ENCODE measurements around the gene ASXL3. TPM values are rescaled to one million over a fixed set of nuclear protein-coding genes. Genes with fewer than 3 reads are reported as not detected.

The ASXL3 gene
- total RNA-seq, 1 experiment from 2014 or later, result not detected

DNA sequence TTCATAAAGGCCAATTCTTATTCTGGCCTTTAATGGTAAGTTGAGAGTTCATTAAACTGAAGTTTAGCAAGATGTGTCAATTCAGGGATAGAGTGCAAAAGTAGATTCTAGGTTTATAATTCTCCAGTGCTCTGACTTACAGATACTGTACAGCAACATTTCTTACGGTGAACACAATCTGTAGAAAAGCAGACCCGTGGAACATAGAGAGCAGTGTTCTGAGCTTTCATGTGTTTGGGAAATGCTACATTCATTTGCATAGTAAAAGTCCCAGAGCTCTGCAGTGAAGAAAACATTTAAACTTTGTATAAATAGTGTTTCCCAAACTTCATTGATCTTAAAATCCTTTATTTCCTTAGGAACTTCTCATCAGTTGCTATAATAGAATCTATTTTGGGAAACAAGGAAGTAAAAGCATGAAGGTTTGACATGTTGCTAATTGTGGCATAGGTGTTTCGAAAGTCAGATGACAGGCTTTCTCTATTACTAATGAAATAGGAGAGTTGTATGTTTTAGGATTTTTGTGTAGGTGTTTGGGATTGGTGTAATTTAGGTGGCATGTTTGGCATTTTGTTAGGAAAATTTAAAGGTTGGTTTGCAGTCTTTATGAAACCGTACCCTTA, 138.2 kb downstream of the ASXL3 start:
- no TSS peak for BruUV-seq (replicated peaks)
- no peaks in the 10 kb centered on the region for H3K9me3 ChIP-seq (ENCODE audit: insufficient read depth, low read depth)
- H3K27ac ChIP-seq, result no peak overlapping the region
- H4K20me1 ChIP-seq (ENCODE audit: insufficient read depth), result no peaks in the 10 kb centered on the region
- DNase-seq, result no peak
- no peak overlapping the region for H3K4me3 ChIP-seq
- TF ChIP-seq, protein P1, sequence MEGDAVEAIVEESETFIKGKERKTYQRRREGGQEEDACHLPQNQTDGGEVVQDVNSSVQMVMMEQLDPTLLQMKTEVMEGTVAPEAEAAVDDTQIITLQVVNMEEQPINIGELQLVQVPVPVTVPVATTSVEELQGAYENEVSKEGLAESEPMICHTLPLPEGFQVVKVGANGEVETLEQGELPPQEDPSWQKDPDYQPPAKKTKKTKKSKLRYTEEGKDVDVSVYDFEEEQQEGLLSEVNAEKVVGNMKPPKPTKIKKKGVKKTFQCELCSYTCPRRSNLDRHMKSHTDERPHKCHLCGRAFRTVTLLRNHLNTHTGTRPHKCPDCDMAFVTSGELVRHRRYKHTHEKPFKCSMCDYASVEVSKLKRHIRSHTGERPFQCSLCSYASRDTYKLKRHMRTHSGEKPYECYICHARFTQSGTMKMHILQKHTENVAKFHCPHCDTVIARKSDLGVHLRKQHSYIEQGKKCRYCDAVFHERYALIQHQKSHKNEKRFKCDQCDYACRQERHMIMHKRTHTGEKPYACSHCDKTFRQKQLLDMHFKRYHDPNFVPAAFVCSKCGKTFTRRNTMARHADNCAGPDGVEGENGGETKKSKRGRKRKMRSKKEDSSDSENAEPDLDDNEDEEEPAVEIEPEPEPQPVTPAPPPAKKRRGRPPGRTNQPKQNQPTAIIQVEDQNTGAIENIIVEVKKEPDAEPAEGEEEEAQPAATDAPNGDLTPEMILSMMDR (conservative IDR thresholded peaks at IDR 0.05), result no peak
- no peak for TF ChIP-seq EZH2 (IDR thresholded peaks at IDR 0.05; ENCODE audit: low read depth)
- H3K27me3 ChIP-seq (ENCODE audit: insufficient read depth, low read depth), result no peaks in the 10 kb centered on the region
- H3K9me2 ChIP-seq (ENCODE audit: insufficient read depth), result no peaks in the 10 kb centered on the region
- POLR2A ChIA-PET (ENCODE audit: unreplicated experiment), result no interaction called here
- CTCF ChIA-PET, result no interaction called here
- H3K4me1 ChIP-seq (replicated peaks; ENCODE audit: insufficient read depth), result no peaks in the 10 kb centered on the region
- H3K36me3 ChIP-seq (ENCODE audit: low read depth), result no peaks in the 10 kb centered on the region
- H3F3A ChIP-seq (ENCODE audit: insufficient read depth, low read depth), result no peaks in the 10 kb centered on the region
- H3K79me2 ChIP-seq (ENCODE audit: low read depth), result no peaks in the 10 kb centered on the region
- H2AFZ ChIP-seq, result no peak overlapping the region
- H3K4me2 ChIP-seq, result no peak overlapping the region
- intact Hi-C loops (cut with micrococcal nuclease; ENCODE audit: unreplicated experiment), result no loop called here

DNA sequence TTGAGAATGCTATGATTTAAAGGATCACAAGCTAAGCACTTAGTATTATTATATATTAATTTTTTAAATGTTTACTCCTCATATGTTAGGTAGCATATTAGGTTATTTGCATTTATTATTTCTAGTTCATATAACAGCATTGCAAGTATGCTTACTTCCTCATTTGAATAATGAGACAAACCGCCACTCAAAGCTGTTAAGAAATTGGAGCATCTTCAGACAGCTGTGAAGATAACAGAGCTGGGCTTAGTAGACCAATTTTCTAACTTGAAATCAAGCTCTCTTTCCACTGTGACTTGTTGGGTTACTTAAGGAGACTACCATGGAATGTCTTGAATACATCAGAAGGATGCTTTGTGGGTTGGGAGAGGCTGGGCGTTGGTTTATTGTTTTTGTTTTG, 139.3 kb downstream of the ASXL3 start:
- H3F3A ChIP-seq (ENCODE audit: insufficient read depth, low read depth), result no peaks in the 10 kb centered on the region
- CTCF ChIA-PET, result no interaction called here
- no peak overlapping the region for H3K4me2 ChIP-seq
- H2AFZ ChIP-seq, result no peak overlapping the region
- no peaks in the 10 kb centered on the region for H4K20me1 ChIP-seq (ENCODE audit: insufficient read depth)
- H3K27ac ChIP-seq, result no peak overlapping the region
- TF ChIP-seq, protein P1 (conservative IDR thresholded peaks at IDR 0.05), result no peak
- no peak for TF ChIP-seq EZH2 (IDR thresholded peaks at IDR 0.05; ENCODE audit: low read depth)
- no TSS peak for BruUV-seq (replicated peaks)
- H3K36me3 ChIP-seq (ENCODE audit: low read depth), result no peaks in the 10 kb centered on the region
- no peak overlapping the region for H3K4me3 ChIP-seq
- no peak for DNase-seq
- no peaks in the 10 kb centered on the region for H3K79me2 ChIP-seq (ENCODE audit: low read depth)
- no peaks in the 10 kb centered on the region for H3K4me1 ChIP-seq (replicated peaks; ENCODE audit: insufficient read depth)
- no peaks in the 10 kb centered on the region for H3K9me3 ChIP-seq (ENCODE audit: insufficient read depth, low read depth)
- no peaks in the 10 kb centered on the region for H3K27me3 ChIP-seq (ENCODE audit: insufficient read depth, low read depth)
- no peaks in the 10 kb centered on the region for H3K9me2 ChIP-seq (ENCODE audit: insufficient read depth)
- POLR2A ChIA-PET (ENCODE audit: unreplicated experiment), result no interaction called here
- intact Hi-C loops (cut with micrococcal nuclease; ENCODE audit: unreplicated experiment), result no loop called here

DNA sequence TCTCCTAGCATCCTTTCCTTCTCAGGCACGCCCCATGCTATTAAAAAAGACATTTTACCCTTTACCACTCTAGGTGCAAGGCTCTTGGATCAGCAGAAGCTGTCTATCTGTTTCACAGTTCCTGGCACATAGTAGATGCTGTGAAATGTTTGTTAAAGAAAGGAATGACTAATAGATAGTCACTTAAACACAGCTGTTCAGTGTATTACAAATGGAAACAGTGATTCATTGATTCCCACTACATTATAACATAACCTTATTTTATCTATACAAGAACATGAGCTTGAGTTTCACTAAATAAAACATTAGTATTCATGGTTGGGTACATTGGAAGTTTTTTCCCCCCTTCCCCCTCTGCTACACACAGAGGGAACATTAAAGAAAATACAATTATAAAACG, 142.1 kb downstream of the ASXL3 start:
- no peak for DNase-seq
- H3K4me3 ChIP-seq, result no peak overlapping the region
- H3K9me3 ChIP-seq (ENCODE audit: insufficient read depth, low read depth), result no peaks in the 10 kb centered on the region
- no peaks in the 10 kb centered on the region for H3K9me2 ChIP-seq (ENCODE audit: insufficient read depth)
- H3K27ac ChIP-seq, result no peak overlapping the region
- ChIA-PET POLR2A (ENCODE audit: unreplicated experiment) (no interaction called here), CTCF (no interaction called here)
- no peaks in the 10 kb centered on the region for H3F3A ChIP-seq (ENCODE audit: insufficient read depth, low read depth)
- H3K4me1 ChIP-seq (replicated peaks; ENCODE audit: insufficient read depth), result no peaks in the 10 kb centered on the region
- no peak for TF ChIP-seq EZH2 (IDR thresholded peaks at IDR 0.05; ENCODE audit: low read depth)
- TF ChIP-seq, protein P1 (conservative IDR thresholded peaks at IDR 0.05), result no peak
- H3K36me3 ChIP-seq (ENCODE audit: low read depth), result no peaks in the 10 kb centered on the region
- BruUV-seq (replicated peaks), result no TSS peak
- no peaks in the 10 kb centered on the region for H3K27me3 ChIP-seq (ENCODE audit: insufficient read depth, low read depth)
- H2AFZ ChIP-seq, result no peak overlapping the region
- intact Hi-C loops (cut with micrococcal nuclease; ENCODE audit: unreplicated experiment), result no loop called here
- no peaks in the 10 kb centered on the region for H3K79me2 ChIP-seq (ENCODE audit: low read depth)
- no peak overlapping the region for H3K4me2 ChIP-seq
- no peaks in the 10 kb centered on the region for H4K20me1 ChIP-seq (ENCODE audit: insufficient read depth)
